Measurements from ENCODE around the gene ARHGAP15. TPM values are rescaled to one million over a fixed set of nuclear protein-coding genes. Genes with fewer than 3 reads are reported as not detected.

ARHGAP15 gene
- polyA plus RNA-seq, 2 donors = 0.69 to 1.1 TPM

- Histone ChIP-seq H3K36me3 (ENCODE audit: control insufficient read depth in 2 of 2, insufficient read depth in 2 of 2, low read length in 1 of 2) (no peaks in the 10 kb centered on the region), H3K4me1 (ENCODE audit: control insufficient read depth in 2 of 2, insufficient read depth in 2 of 2, low read length in 1 of 2) (no peaks in the 10 kb centered on the region), H3K27ac (ENCODE audit: low read depth in 2 of 2, low read length in 1 of 2) (no peak overlapping the region), H3K4me3 (ENCODE audit: low read depth in 1 of 2, low read length in 2 of 2) (no peak overlapping the region), H3K27me3 (ENCODE audit: control insufficient read depth in 1 of 2, insufficient read depth in 2 of 2, low read length in 2 of 2) (no peaks in the 10 kb centered on the region), H3K9me3 (ENCODE audit: control insufficient read depth in 2 of 2, insufficient read depth in 1 of 2, low read depth in 1 of 2, low read length in 1 of 2) (no peaks in the 10 kb centered on the region)
- WGBS, 2 donors = 76 to 81% methylated on average over 1 of the region's 1 CpG
Observed at GRCh38 chr2:143730953-143731260, 601.7 kb downstream of the ARHGAP15 start.

GRCh38 chr2:143732076-143732475 is 602.9 kb downstream of the ARHGAP15 start:
- no peaks in the 10 kb centered on the region for H3K4me1 ChIP-seq (ENCODE audit: control insufficient read depth in 2 of 2, insufficient read depth in 2 of 2, low read length in 1 of 2)
- no peaks in the 10 kb centered on the region for H3K9me3 ChIP-seq (ENCODE audit: control insufficient read depth in 2 of 2, insufficient read depth in 1 of 2, low read depth in 1 of 2, low read length in 1 of 2)
- no peak overlapping the region for H3K4me3 ChIP-seq (ENCODE audit: low read depth in 1 of 2, low read length in 2 of 2)
- no peak overlapping the region for H3K27ac ChIP-seq (ENCODE audit: low read depth in 2 of 2, low read length in 1 of 2)
- H3K36me3 ChIP-seq (ENCODE audit: control insufficient read depth in 2 of 2, insufficient read depth in 2 of 2, low read length in 1 of 2) = no peaks in the 10 kb centered on the region
- no peaks in the 10 kb centered on the region for H3K27me3 ChIP-seq (ENCODE audit: control insufficient read depth in 1 of 2, insufficient read depth in 2 of 2, low read length in 2 of 2)

GRCh38 chr2:143732871-143733270 is 603.7 kb downstream of the ARHGAP15 start:
- Histone ChIP-seq H3K36me3 (ENCODE audit: control insufficient read depth in 2 of 2, insufficient read depth in 2 of 2, low read length in 1 of 2) (no peaks in the 10 kb centered on the region), H3K27ac (ENCODE audit: low read depth in 2 of 2, low read length in 1 of 2) (no peak overlapping the region), H3K27me3 (ENCODE audit: control insufficient read depth in 1 of 2, insufficient read depth in 2 of 2, low read length in 2 of 2) (no peaks in the 10 kb centered on the region), H3K9me3 (ENCODE audit: control insufficient read depth in 2 of 2, insufficient read depth in 1 of 2, low read depth in 1 of 2, low read length in 1 of 2) (no peaks in the 10 kb centered on the region), H3K4me3 (ENCODE audit: low read depth in 1 of 2, low read length in 2 of 2) (no peak overlapping the region), H3K4me1 (ENCODE audit: control insufficient read depth in 2 of 2, insufficient read depth in 2 of 2, low read length in 1 of 2) (no peaks in the 10 kb centered on the region)
- WGBS, 2 donors = 91 to 93% methylated on average over 2 of the region's 2 CpGs

DNA sequence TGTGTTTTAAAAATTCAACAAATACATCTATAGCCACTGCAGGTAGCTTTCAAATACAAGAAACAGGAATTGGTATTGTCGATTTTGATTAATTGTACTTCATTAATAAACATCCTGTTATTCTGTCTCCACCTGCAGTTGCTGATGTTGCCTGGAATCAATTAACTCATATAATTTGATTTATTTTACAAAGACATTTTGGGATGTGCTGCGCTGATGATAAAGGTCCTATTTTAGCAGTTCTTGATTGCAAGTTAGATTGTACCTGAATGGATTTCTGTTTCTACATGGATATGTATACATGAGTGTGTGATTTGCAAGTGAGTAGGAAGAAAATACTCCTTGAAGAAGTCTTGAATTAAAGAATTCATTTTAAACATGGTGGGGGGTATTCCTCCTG is 605.3 kb downstream of the ARHGAP15 start:
- Histone ChIP-seq H3K9me3 (ENCODE audit: control insufficient read depth in 2 of 2, insufficient read depth in 1 of 2, low read depth in 1 of 2, low read length in 1 of 2) (no peaks in the 10 kb centered on the region), H3K27me3 (ENCODE audit: control insufficient read depth in 1 of 2, insufficient read depth in 2 of 2, low read length in 2 of 2) (no peaks in the 10 kb centered on the region), H3K4me3 (ENCODE audit: low read depth in 1 of 2, low read length in 2 of 2) (no peak overlapping the region), H3K36me3 (ENCODE audit: control insufficient read depth in 2 of 2, insufficient read depth in 2 of 2, low read length in 1 of 2) (no peaks in the 10 kb centered on the region), H3K27ac (ENCODE audit: low read depth in 2 of 2, low read length in 1 of 2) (no peak overlapping the region), H3K4me1 (ENCODE audit: control insufficient read depth in 2 of 2, insufficient read depth in 2 of 2, low read length in 1 of 2) (no peaks in the 10 kb centered on the region)
- 91 to 94% methylated on average over 2 of the region's 2 CpGs for WGBS, 2 donors

GRCh38 chr2:143736904-143737303 is 607.7 kb downstream of the ARHGAP15 start:
- no peaks in the 10 kb centered on the region for H3K27me3 ChIP-seq (ENCODE audit: control insufficient read depth in 1 of 2, insufficient read depth in 2 of 2, low read length in 2 of 2)
- no peaks in the 10 kb centered on the region for H3K4me1 ChIP-seq (ENCODE audit: control insufficient read depth in 2 of 2, insufficient read depth in 2 of 2, low read length in 1 of 2)
- H3K9me3 ChIP-seq (ENCODE audit: control insufficient read depth in 2 of 2, insufficient read depth in 1 of 2, low read depth in 1 of 2, low read length in 1 of 2) = no peaks in the 10 kb centered on the region
- no peak overlapping the region for H3K27ac ChIP-seq (ENCODE audit: low read depth in 2 of 2, low read length in 1 of 2)
- 86 to 93% methylated on average over 3 of the region's 3 CpGs for WGBS, 2 donors
- H3K4me3 ChIP-seq (ENCODE audit: low read depth in 1 of 2, low read length in 2 of 2) = no peak overlapping the region
- no peaks in the 10 kb centered on the region for H3K36me3 ChIP-seq (ENCODE audit: control insufficient read depth in 2 of 2, insufficient read depth in 2 of 2, low read length in 1 of 2)

- no peaks in the 10 kb centered on the region for H3K9me3 ChIP-seq (ENCODE audit: control insufficient read depth in 2 of 2, insufficient read depth in 1 of 2, low read depth in 1 of 2, low read length in 1 of 2)
- no peaks in the 10 kb centered on the region for H3K36me3 ChIP-seq (ENCODE audit: control insufficient read depth in 2 of 2, insufficient read depth in 2 of 2, low read length in 1 of 2)
- H3K27me3 ChIP-seq (ENCODE audit: control insufficient read depth in 1 of 2, insufficient read depth in 2 of 2, low read length in 2 of 2) = no peaks in the 10 kb centered on the region
- no peak overlapping the region for H3K27ac ChIP-seq (ENCODE audit: low read depth in 2 of 2, low read length in 1 of 2)
- 95 to 96% methylated on average over 5 of the region's 5 CpGs for WGBS, 2 donors
- no peaks in the 10 kb centered on the region for H3K4me1 ChIP-seq (ENCODE audit: control insufficient read depth in 2 of 2, insufficient read depth in 2 of 2, low read length in 1 of 2)
- no peak overlapping the region for H3K4me3 ChIP-seq (ENCODE audit: low read depth in 1 of 2, low read length in 2 of 2)
Observed at GRCh38 chr2:143740431-143740830, 611.2 kb downstream of the ARHGAP15 start.

GRCh38 chr2:143741205-143741604 is 612.0 kb downstream of the ARHGAP15 start:
- Histone ChIP-seq H3K9me3 (ENCODE audit: control insufficient read depth in 2 of 2, insufficient read depth in 1 of 2, low read depth in 1 of 2, low read length in 1 of 2) (no peaks in the 10 kb centered on the region), H3K4me1 (ENCODE audit: control insufficient read depth in 2 of 2, insufficient read depth in 2 of 2, low read length in 1 of 2) (no peaks in the 10 kb centered on the region), H3K27me3 (ENCODE audit: control insufficient read depth in 1 of 2, insufficient read depth in 2 of 2, low read length in 2 of 2) (no peaks in the 10 kb centered on the region), H3K36me3 (ENCODE audit: control insufficient read depth in 2 of 2, insufficient read depth in 2 of 2, low read length in 1 of 2) (no peaks in the 10 kb centered on the region), H3K4me3 (ENCODE audit: low read depth in 1 of 2, low read length in 2 of 2) (no peak overlapping the region), H3K27ac (ENCODE audit: low read depth in 2 of 2, low read length in 1 of 2) (no peak overlapping the region)

GRCh38 chr2:143742581-143742980 is 613.4 kb downstream of the ARHGAP15 start:
- Histone ChIP-seq H3K4me3 (ENCODE audit: low read depth in 1 of 2, low read length in 2 of 2) (no peak overlapping the region), H3K4me1 (ENCODE audit: control insufficient read depth in 2 of 2, insufficient read depth in 2 of 2, low read length in 1 of 2) (no peaks in the 10 kb centered on the region), H3K27me3 (ENCODE audit: control insufficient read depth in 1 of 2, insufficient read depth in 2 of 2, low read length in 2 of 2) (no peaks in the 10 kb centered on the region), H3K36me3 (ENCODE audit: control insufficient read depth in 2 of 2, insufficient read depth in 2 of 2, low read length in 1 of 2) (no peaks in the 10 kb centered on the region), H3K9me3 (ENCODE audit: control insufficient read depth in 2 of 2, insufficient read depth in 1 of 2, low read depth in 1 of 2, low read length in 1 of 2) (no peaks in the 10 kb centered on the region), H3K27ac (ENCODE audit: low read depth in 2 of 2, low read length in 1 of 2) (no peak overlapping the region)
- WGBS, 2 donors = 78 to 79% methylated on average over 5 of the region's 5 CpGs

GRCh38 chr2:143744114-143744513 is 614.9 kb downstream of the ARHGAP15 start:
- WGBS, 2 donors = 80 to 95% methylated on average over 2 of the region's 2 CpGs

GRCh38 chr2:143745060-143745459 is 615.8 kb downstream of the ARHGAP15 start:
- Histone ChIP-seq H3K27me3 (ENCODE audit: control insufficient read depth in 1 of 2, insufficient read depth in 2 of 2, low read length in 2 of 2) (no peaks in the 10 kb centered on the region), H3K4me3 (ENCODE audit: low read depth in 1 of 2, low read length in 2 of 2) (no peak overlapping the region), H3K36me3 (ENCODE audit: control insufficient read depth in 2 of 2, insufficient read depth in 2 of 2, low read length in 1 of 2) (no peaks in the 10 kb centered on the region), H3K27ac (ENCODE audit: low read depth in 2 of 2, low read length in 1 of 2) (no peak overlapping the region), H3K9me3 (ENCODE audit: control insufficient read depth in 2 of 2, insufficient read depth in 1 of 2, low read depth in 1 of 2, low read length in 1 of 2) (no peaks in the 10 kb centered on the region), H3K4me1 (ENCODE audit: control insufficient read depth in 2 of 2, insufficient read depth in 2 of 2, low read length in 1 of 2) (no peaks in the 10 kb centered on the region)
- 82 to 92% methylated on average over 2 of the region's 2 CpGs for WGBS, 2 donors

More at GRCh38 chr2:143744114-143744513, 614.9 kb downstream of the ARHGAP15 start:
- Histone ChIP-seq H3K27me3 (ENCODE audit: control insufficient read depth in 1 of 2, insufficient read depth in 2 of 2, low read length in 2 of 2) (no peaks in the 10 kb centered on the region), H3K36me3 (ENCODE audit: control insufficient read depth in 2 of 2, insufficient read depth in 2 of 2, low read length in 1 of 2) (no peaks in the 10 kb centered on the region), H3K4me1 (ENCODE audit: control insufficient read depth in 2 of 2, insufficient read depth in 2 of 2, low read length in 1 of 2) (no peaks in the 10 kb centered on the region), H3K4me3 (ENCODE audit: low read depth in 1 of 2, low read length in 2 of 2) (no peak overlapping the region), H3K27ac (ENCODE audit: low read depth in 2 of 2, low read length in 1 of 2) (no peak overlapping the region), H3K9me3 (ENCODE audit: control insufficient read depth in 2 of 2, insufficient read depth in 1 of 2, low read depth in 1 of 2, low read length in 1 of 2) (no peaks in the 10 kb centered on the region)
